22Rv1 (cell line): ENCODE results near the gene NPSR1.
"Not testable (repeated sequence)": the region's sequence is repeated elsewhere in the genome, so short reads cannot be mapped to it uniquely, and the experiment has no call there.

Source experiments
- H3K27ac ChIP-seq: fragments of 450-650 bp; 2 replicates; pipeline ENCODE4 v1.5.1; 2017
- CTCF ChIP-seq: fragments of 450-650 bp; IDR thresholded peaks from 2 replicates; pipeline ENCODE4 v1.5.1; 2017; ENCODE audit warnings: mild to moderate bottlenecking
- ZFX ChIP-seq: fragments of 450-650 bp; IDR thresholded peaks from 2 replicates; pipeline ENCODE4 v1.6.1; 2017; ENCODE audit warnings: antibody characterized with exemption, borderline replicate concordance

The NPSR1 gene

DNA sequence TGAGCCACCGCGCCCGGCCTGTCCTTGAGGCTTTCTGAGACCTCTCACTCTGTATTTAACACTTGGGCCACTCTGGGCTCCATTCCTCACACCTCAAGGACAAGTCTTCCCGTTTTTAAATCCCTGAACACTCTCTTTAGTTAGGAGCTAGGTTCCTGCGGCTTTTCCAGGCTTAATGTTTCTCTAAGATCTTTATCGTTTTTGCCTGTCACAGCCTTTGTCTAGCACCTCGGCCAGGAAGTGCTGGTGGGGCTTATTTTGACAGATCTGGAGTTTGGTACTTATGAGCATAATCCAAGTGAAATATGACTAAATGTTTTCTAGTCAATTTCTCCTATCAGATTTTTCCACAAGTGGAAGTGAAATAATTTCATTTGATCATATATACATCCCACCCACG lies 192.7 kb downstream of the NPSR1 start:
- H3K27ac ChIP-seq, result no peak overlapping the region
- TF ChIP-seq CTCF (no peak), ZFX (no peak)

DNA sequence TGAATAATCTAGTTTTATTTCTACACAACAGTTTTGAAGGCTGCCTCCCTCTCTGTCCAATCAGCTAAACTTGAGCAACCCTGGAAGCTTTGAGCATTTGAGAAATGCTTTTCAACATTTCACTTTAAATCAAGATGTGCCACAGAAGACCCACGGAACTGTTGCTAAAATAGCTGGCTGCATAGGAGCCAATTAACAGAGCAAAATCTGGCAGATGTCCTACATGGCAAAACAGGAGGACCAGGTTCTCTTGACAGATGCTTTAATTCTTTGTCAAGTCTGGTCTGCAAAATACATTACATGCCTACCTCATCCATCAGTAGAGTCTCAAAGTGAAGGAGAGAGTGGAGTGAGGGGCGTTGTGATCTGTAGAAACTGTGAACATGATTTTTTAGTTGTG lies 193.4 kb downstream of the NPSR1 start:
- no peak overlapping the region for H3K27ac ChIP-seq
- no peak for TF ChIP-seq CTCF
- no peak for TF ChIP-seq ZFX

DNA sequence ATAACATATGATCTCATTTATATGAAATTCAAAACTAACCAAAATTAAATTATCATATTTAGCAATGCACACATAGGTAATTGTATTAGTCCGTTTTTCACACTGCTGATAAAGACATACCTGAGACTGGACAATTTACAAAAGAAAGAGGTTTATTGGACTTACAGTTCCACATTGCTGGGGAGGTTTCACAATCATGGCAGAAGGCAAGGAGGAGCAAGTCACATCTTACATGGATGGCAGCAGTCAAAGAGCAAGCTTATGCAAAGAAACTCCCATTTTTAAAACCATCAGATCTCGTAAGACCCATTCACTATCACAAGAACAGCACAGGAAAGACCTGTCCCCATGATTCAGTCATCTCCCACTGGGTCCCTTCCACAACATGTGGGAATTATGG lies 200.4 kb downstream of the NPSR1 start:
- not testable (repeated sequence) for H3K27ac ChIP-seq

GRCh38 chr7:34859281-34859680 lies 201.3 kb downstream of the NPSR1 start:
- H3K27ac ChIP-seq, result not testable (repeated sequence)

DNA sequence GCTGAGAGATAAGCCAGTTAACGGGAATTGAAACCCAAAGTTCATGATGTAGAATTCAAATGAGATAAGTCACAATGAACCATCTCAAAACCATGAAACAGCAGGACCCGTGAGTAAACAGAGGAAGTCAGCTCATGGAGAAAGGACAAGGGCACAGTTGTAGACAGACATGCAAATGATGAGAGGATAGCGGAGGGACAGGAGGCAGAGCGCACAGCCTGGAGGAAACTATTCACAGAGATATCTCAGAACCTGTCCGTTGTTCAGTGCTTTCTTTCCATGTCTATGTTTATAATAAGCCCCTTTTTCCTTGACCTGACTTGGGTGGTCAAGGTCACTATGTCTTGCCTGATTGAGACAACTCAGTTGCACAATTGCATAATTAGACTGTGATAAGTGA lies 208.2 kb downstream of the NPSR1 start:
- not testable (repeated sequence) for H3K27ac ChIP-seq

- H3K27ac ChIP-seq, result not testable (repeated sequence)
These were observed 209.3 kb downstream of the NPSR1 start for GRCh38 chr7:34867341-34867740.

- not testable (repeated sequence) for H3K27ac ChIP-seq
These were observed 210.6 kb downstream of the NPSR1 start for GRCh38 chr7:34868602-34869001.

DNA sequence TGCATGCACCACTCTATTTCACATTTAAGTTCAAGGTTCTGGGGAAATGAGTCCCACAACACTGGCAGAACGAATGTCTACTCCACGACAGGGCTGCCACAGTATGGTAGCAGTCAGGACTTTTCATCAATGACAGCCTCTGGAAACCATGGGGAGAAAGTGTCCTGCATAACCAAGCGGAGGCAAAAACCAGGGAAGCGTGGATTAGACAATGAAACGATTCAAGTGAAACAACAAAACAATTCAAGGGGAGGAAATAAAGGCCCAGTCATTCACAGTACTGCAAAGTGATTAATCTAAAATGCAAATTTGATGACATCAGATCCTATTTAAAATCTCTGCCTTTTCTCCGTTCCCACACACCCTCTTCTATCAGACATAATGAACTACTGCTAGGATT lies 211.0 kb downstream of the NPSR1 start:
- no peak for TF ChIP-seq CTCF
- TF ChIP-seq ZFX, result no peak
- no peak overlapping the region for H3K27ac ChIP-seq

DNA sequence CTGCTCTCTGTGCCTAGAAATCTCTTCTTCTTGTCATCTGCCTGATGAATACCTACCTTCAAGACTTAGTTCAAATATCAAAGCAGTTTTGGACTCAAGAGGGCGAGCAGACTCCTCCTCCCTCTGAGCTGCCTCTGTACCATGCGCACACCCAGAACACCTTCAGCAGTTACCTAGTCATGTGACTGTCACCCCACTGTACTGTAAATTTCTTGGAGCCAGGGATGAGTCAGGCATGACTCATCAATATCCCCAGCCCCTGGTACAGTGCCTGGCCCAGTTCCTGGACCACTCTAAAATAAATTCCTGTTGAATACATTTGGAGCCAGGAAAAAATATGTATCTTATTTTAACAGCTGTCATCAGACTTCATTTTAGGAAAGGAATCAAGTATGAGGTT lies 212.0 kb downstream of the NPSR1 start:
- H3K27ac ChIP-seq, result not testable (repeated sequence)

DNA sequence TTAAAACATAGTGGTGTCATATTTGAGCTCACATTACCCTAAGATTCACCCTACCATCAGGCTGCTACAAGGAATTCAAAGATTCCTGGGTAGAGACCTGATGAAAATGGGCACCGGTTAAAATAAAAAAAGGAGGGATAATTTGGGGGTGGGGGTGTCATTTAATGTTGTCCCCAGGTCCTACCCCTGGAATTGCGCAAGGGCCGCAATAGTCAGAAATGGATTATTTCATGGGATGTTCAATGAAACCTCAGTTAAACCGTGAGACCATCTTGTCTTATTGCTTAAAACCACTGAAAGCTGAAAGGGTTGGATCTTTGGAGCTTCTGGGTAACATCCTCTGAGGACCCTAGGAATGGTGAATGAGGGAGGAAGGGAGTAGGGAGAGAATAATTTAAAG lies 216.3 kb downstream of the NPSR1 start:
- not testable (repeated sequence) for H3K27ac ChIP-seq

GRCh38 chr7:34875481-34875880 lies 217.5 kb downstream of the NPSR1 start:
- TF ChIP-seq CTCF, result no peak
- no peak for TF ChIP-seq ZFX
- H3K27ac ChIP-seq, result no peak overlapping the region

- H3K27ac ChIP-seq, result not testable (repeated sequence)
These were observed 221.1 kb downstream of the NPSR1 start for GRCh38 chr7:34878944-34879735.
